Stimulated activated CD8-positive, alpha-beta memory T cell treated with anti-CD3 and anti-CD28 coated beads, Interleukin-7, amount 100 ng/mL, for 24 hours (primary cell): Measurements from ENCODE around the gene CFDP1.

Experiments used
- DNase-seq: peaks from one replicate; pipeline ENCODE4 v3.0.0-alpha.2; 2020; ENCODE audit warnings: low read depth

The CFDP1 gene

DNA sequence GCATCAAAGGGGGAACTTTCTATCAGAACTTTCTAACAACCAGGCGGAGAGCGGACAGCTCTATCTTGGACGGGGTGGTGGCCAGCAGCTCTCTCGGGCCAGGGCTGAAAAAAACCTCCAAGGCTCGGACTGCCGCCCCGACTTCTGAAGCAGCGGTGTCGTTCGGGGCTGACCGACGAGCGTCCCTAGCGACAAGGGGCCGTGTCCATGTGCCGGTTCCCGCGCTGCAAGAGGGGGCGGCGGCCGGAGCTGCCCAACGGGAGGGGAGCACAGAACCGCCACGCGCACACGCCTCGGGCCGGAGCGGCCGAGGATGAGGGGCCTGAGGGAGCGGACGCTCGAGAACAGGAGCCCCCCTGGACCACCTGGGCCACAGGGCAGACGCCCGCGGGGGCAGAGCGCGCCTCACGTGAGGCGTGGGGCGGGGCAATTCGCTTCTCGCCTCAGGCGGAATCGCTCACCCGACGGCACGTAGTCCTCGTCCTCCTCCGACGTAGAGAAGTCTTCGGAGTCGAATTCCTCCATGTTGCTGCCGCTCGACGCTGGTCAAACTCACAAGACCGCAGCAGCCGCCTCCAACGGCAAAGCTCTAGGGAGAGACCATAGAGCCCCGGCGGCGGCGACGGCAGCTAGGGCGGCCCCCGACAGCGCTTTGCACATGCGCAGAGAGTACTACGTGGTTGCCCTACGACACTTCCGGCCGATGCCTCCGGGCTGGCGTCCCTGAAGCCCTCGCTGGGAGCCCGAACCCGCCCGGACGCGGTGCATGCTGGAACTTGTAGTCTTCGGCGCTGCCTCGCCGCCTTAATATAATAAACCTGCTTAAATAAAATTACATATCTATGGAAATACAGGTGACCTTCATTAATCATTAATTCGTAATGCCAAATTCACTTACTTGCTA is at the start of gene CFDP1:
CFDP1 (minus strand) TSS at position 676 of the 904 bp plus-strand sequence; CDS start at position 525, 151 bp downstream.
- peak; percentile 88 for DNase-seq

DNA sequence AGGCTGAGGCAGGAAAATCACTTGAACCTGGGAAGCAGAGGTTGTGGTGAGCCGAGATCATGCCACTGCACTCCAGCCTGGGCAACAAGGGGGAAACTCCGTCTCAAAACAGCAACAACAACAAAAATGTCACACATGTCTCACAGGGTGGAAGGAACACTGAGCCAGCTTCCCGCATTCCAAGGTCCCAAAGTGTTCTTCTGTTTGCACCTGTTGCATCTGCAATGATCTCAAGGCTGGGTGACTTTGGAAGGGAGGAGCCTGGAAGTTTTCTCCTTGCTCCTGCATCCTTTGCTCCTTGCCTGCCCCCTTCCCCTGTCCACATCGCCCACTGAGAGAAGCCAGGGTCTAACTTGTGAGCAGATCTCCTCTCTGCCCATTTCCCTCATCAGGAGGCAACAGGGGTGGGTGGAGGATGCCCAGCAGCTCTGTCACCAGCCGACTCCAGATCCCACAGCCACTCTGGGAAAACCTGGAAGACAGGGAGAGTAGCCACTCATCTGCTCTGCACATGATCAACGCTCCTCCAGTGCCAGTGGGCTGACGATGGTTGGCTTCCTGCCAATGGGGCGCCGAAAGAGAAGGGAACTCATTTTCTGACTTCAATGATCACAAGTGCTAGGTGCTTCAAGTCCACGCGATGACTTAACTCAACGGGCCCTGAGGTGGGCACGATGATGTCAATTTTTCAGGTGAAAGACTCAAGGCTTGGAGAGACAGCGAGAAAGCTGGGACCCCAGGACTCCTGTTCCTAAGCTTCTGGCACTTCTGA is 49.3 kb upstream of the CFDP1 start:
- DNase-seq: no peak

- no peak for DNase-seq
These were observed 48.2 kb upstream of the CFDP1 start for GRCh38 chr16:75481475-75481874.

- DNase-seq: no peak
These were observed 46.2 kb upstream of the CFDP1 start for GRCh38 chr16:75479421-75479990.

- no peak for DNase-seq
These were observed 45.4 kb upstream of the CFDP1 start for GRCh38 chr16:75478480-75479345.

DNA sequence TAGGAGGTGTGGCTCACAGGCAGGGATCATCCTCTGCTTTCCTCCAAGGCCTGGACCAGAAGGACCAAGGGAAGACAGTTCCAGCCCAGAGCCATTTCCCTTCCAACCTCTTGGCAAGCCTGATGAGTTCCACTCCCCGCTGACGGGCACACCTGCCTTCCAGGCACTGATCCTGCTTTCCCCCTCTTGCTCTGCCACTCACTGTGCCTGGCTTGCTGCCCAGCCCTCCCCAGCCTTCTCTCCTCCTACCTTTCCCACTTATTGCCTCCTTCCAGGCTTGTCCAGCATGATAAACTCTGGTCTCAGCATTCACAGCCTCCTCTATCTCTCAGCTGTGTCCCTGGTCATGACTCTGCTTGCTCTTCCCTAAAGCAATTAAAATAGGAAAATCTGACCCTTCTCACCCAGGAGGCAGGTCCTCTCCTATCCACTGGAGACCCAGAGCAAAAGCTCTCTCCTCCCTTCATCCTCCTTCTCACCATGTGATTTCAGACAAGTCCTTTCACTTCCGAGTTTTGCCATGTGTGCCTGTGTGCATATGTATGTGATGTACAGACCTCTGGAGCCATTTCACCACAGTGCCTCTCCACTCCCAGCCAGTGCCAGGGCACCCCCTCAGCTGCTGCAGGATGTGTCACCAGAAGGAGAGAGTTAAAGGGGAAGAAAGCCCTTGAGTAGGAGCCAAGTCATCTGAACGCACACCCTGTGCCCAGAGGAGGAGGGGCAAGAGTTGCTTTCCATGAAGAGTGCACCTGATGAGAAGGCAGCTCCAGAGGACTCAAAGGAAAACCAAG is 44.6 kb upstream of the CFDP1 start:
- no peak for DNase-seq

GRCh38 chr16:75476817-75477216 is 43.5 kb upstream of the CFDP1 start:
- DNase-seq: no peak

DNA sequence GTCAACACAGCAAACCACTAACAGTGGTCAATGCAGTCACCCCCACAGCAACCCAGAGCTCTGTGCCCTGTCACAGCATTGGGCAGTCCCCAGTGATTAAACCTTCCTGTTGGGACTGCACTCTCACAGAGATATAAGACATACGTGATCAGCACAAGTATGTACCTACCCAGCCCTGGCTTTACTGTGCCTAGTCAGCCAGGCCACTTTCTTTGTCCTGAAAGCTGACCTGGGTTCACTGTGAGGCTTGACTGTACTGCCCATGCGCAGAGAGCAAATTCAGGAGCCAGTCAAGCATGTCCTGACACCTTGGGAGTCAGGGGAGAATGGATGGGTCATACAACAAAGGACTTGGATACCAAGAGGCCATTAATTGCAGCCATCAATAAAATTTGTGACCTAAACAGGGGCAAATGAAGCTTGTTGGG is 42.1 kb upstream of the CFDP1 start:
- DNase-seq: no peak

GRCh38 chr16:75472908-75473877 is 39.9 kb upstream of the CFDP1 start:
- DNase-seq: no peak

- DNase-seq: no peak
These were observed 38.7 kb upstream of the CFDP1 start for GRCh38 chr16:75471723-75472633.

- no peak for DNase-seq
These were observed 33.5 kb upstream of the CFDP1 start for GRCh38 chr16:75466760-75467159.

DNA sequence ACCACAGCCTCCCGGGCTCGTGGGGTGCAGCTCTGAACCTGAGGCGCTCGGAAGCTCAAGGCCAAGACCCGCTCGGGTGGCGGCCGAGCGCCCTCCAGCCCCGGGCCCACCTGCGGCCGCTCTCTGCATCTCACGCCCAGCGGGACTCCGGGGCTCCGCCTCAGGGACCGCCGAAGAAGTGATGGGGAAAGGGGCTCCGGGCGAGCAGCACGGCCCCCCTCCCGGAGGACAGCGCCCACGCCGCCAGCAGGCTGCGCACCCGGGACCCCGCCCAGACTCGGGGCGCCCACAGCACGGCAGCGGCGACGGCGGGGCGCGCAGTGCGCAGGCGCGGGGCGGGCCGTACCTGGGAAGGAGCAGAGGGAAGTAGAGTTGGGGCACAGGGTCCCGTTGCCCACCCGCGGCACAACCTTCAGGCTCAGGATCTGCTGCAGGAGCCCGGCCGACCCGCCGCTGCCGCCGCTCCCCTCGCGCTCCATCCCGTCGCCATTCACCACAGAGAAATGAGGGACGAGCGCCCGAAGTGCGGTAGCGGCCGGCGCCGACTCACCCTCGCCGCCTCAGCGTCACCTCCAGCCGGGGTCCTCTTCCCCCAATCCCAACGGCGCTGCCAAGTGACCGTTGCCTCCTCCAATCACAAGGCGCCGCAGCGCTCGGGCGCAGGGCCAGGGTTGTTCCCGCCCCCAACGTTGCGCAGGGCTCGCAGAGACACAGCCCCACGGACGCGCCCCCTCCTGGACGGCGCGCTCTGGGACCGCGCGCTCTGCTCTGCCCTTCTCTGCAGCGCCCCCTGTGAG is 31.0 kb upstream of the CFDP1 start, which contains the start of gene TMEM170A:
TMEM170A (minus strand) TSS at position 568 of the 797 bp plus-strand sequence; CDS start at position 479, 89 bp downstream.
- peak; percentile 97 for DNase-seq

- DNase-seq: peak; percentile 8
These were observed 30.3 kb upstream of the CFDP1 start for GRCh38 chr16:75463389-75464121.

DNA sequence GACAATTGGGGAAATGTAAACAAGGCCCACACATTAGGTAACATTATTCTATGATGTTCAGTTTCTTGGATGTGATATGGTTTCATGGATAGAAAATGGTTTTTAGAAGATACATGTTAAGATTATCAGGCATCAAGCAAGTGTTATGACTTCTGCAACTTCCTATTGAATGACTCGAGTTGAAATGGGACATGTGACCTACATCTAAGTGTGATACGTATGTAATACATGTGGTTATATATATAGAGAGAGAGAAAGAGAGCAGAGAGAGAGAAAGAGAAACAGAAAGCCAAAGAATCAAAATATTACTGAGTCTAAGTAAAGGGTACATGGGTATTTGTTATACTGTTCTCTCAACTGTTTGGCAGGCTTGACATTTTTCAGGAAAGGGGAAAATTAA is 29.5 kb upstream of the CFDP1 start:
- DNase-seq: no peak

DNA sequence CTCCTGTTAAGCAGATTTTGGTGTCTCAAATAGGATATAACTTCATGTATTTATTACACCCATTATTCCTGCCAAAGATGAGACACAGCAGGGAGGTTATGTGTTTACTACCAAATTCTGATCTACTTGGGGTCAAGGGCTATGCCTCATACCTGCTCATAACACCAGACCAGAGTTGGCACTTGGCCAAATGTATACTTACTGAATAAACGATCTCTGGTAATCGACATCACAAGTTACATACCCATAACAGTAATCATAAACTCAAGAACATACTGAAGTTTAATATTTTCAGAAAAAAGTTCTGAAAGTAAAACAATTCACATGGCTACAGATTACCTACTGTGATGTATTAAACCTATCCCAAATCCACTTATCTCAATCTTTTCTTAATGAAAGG is 28.3 kb upstream of the CFDP1 start:
- no peak for DNase-seq

GRCh38 chr16:75460446-75460845 is 27.1 kb upstream of the CFDP1 start:
- DNase-seq: no peak

DNA sequence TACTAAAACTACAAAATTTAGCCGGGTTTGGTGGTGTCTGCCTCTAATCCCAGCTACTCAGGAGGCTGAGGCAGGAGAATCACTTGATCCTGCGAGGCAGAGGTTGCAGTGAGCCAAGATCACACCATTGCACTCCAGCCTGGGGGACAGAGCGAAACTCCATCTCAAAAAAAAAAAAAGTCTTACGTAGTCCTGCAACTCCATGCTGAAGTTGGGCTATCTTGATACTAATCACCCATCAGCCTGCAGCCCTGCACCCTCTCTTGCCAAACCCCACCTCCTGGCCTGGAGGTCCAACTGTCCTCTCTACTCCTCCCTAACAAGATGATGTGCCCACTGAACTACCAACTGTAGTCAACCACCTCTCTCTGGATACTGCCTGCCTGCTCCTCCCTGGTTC is 26.4 kb upstream of the CFDP1 start:
- no peak for DNase-seq
